ENCODE results near the gene EEPD1.

- no peak for TF ChIP-seq CTCF (IDR thresholded peaks at IDR 0.05)
- TF ChIP-seq POLR2A (IDR thresholded peaks at IDR 0.05), result no peak
Measured at GRCh38 chr7:36109013-36109627, 43.9 kb upstream of the EEPD1 start.
